HG02852 (cell line): ENCODE measurements around the gene LHX4.
A peak's percentile ranks its signal among the peaks of the same experiment; 100 is the strongest.

Source experiments
- ATAC-seq: cut with Tn5 transposase; IDR thresholded peaks from one replicate; pipeline ENCODE4 v1.9.1; 2021; ENCODE audit warnings: mild to moderate bottlenecking, moderate library complexity; ENCODE audit not compliant: unreplicated experiment

The LHX4 gene

DNA sequence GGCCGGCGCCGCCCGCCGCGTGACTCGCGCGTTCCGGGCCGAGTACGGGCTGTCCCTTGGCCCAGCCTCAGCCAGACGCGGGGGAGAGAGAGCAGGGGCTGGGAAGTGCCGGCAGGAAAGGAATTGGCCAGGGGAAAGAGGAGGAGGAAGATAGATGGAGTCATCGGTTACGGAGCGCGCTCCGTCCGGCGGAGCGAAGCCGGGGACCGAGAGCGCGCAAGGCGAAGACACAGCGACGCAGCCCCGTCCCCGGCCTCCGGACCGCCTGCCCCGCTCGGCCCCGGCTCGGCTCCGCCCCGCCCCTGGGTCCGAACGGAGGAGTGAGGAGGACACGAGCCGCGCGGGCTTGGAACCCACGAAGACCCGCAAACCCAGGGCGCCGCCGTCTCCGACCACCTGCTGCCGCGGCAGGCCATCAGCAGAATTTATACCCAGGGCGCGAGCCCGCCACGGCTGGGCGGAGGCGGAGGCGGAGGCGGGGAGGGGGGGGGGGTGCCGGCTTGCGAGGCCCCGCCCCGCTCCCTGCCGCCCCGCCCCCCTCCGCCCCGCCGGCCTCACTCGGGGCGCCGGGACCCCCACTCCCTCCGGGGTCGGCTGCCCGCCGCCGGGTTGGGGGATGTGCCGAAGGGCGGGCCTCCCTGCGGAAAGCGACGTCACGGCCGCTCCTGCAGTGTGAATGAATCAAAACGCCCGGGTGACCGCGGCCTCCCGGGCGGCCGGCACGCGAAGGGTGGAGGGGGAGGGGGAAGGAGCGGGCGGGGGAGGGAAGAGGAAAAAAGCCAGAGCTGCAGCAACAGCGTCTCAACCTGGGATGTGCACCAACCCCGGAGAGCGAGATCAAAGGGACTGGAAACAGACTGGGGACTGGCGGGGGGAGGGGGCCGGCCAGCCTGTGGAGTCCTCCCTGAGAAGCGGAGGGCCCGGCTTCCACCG is at the start of gene LHX4:
Gene LHX4 (plus strand): TSS at position 782 of the 933 bp plus-strand sequence. CDS start 266 bp downstream, outside the sequence.
- ATAC-seq: peak; percentile 43

DNA sequence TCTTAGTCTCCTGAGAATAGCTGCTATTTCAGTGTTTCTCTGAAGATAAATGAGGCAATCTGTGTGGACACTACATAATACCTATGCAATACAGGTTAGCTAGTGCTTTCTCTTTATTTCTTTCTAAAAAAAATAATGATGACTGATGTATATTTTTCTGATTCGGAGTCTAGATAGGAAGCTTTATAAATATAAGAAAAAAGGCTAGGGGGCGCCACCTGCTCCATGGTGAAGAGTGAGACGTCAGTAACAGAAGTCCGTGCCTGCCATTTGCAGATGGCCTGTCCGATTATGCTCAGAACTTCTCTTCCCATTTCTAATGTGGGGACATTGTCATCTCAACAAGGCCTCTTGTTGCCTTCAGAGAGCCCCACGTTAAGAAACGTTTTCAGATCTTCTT is 49.0 kb upstream of the LHX4 start:
- ATAC-seq: no peak

DNA sequence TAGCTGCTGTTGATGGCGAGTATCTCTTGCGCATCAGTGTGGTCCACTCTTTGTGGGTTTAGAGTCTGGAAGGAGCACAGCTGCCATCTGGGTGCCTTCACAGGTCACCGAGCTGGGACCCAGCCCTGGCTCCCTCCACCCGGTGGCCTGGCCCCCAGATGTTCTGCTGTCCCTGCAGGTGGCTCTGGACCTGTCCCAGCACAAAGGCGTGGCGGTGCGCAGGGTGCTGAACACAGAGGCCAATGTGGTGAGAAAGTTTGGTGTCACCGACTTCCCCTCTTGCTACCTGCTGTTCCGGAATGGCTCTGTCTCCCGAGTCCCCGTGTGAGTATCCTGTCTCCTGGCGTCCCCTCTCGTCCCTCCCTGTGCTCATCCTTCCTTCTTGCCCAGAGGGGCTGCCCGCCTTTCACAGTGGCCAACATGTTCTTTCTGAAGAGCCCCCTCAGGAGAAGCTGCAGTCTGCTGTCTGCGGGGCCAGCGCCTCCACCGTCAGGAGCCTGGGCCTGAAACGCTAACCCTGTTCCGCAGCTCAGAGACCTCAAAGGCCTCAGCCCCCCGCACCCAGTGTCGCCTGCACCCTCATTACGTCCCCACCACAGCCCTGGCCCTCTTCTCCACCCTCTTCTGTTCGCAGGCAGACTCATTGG is 47.9 kb upstream of the LHX4 start:
- ATAC-seq: no peak

DNA sequence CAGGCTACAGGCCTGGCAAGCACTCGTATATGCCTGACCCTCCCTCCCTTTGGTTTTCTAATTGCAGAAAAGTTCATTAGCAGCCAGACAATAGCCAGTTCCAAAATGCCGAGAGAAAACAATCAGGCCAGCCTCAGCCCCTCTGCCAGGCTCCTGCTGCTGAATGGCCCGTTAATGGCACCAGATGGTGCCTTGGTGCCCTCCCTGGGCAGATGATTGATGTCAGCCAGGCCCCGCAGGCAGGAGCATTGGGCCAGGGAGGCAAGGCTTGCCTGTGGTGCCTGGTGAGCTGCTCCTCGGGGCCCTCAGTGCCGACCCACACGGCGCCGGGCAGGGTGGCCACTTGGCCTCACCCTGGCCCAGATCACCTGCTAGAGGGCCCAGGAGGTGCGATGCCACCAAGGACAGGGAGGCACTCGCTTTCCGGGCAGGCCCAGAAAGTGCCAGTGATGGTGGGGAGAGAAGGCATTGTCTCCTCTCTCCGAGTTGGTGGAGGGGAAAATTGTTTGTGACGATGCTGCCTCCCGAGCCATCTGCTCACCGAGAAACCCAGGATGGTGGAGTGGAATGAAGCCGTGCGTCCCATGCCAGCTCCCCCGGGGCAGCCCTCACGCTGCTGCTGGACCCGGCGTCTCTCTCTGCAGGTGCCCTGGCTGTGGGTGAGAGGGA is 47.3 kb upstream of the LHX4 start:
- ATAC-seq: no peak

DNA sequence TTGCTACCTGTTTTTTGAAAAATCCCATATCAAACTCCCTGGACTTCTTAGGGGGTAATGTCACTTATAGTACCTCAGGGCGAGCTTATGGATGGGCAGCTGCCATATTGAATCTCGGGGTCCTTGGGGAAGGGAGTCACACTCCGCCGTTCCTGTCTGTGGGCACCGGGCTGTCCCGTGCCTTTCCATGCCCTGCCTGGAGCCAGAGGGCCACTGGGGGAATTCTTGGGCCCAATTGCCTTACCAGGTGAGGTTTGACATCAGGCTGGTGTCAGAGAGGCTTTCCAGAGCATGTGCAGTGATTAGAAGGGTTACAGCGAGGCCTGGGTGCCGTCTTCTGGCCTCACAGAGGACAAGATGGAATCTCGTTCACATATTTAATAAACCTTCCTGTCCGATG is 46.6 kb upstream of the LHX4 start:
- no peak for ATAC-seq

DNA sequence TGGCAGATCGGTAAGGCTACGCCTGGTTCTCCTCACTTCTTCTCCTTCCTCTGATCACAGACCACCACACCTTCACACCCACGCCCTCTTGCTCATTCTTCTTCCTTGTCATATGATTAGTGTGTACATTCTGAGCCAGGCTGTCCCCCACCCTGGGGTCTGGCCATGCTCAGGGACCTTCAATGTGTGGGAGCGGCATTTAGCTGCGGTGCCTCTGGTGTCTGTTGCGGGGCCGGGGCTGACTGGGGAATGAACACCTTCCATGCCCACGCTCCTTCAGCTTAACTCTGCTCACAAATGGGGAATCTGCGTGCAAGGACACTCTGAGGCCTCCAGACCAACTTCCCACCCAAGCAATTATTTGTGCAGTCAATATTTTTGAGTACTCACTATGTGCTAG is 46.0 kb upstream of the LHX4 start:
- ATAC-seq: no peak

DNA sequence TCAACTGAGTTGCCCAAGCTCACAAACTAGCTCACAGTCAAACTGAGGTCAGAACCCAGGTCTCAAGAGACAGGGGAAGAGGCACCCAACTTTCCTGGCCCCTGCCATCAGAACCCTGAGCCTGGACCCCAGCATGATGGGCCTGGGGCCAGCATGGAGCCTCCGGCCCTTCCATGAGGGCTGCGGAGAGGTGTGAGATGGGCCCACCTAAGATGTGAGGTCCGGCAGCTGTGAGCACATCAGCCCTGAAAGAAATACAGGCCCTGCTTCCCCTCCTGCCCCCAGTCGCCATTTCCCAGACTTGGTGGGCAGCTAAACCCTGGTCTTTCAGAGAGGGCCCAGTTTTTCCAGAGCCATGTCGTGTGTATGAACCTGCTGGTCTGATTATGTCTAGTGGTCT is 44.8 kb upstream of the LHX4 start:
- no peak for ATAC-seq

DNA sequence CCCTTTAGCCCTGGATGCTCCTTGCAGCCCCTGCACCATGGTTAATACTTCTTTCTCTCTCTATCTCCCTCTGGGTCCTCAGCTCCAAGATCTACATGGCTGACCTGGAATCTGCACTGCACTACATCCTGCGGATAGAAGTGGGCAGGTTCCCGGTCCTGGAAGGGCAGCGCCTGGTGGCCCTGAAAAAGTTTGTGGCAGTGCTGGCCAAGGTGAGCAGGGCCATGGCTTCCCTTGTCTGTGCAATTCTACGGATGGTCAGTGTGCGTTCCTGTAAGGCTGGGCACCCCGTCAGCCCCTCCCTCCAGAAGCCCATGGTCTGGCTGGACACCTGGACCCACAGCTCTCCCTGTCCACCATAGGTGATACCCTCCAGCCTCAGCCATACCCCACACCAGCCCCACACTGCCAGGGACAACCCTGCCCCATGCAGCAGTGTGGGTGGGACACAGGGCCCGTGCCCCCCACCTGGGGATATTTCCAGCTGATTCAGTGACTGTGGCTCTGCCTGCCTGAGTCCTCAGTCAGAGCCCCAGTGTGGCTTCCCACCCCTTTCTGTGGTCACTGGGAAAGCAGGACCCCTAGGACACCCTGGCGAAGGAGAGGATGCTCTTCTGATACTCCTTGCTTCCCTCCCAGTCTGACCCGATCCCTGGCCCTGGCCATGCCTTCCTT is 44.0 kb upstream of the LHX4 start:
- no peak for ATAC-seq

DNA sequence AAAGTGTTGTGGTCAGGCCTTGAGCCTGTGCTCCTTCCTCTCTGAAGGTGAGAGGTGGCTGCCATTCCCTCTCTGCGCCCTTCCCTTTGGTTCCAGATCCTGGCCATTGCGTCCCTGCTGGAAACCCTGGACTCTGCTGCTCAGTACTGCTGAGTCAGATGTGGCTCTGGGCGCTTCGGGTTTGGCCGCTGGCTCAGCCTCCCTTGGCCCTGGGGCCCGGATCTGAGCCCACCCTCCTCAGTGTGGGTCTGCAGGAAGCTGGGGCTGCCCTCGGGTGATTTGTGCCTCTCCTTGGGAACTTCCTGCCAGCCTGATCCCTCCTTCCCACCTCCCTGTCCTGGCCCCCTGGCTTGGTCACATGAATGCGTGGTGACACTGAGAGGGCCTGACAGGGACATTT is 43.2 kb upstream of the LHX4 start:
- no peak for ATAC-seq

DNA sequence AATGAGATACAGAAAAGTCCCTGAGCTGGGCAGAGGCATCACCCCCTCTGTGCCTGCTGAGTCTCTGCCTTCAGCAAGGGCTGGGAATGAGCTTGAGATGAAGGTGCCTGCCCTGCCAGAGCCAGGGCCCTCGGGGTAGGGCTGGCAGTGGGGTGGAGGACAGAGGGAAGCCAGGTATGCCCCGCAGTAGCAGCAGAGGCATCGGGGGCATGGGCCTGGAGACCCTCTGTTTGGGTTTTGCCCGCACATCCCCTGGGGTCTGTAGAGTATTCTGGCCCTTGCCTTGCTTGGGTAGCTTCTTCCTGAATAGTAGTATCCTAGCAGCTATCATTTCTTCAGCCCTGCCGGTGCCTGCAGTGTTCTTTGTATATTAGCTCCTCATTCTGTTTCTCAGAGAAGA is 42.4 kb upstream of the LHX4 start:
- ATAC-seq: no peak

DNA sequence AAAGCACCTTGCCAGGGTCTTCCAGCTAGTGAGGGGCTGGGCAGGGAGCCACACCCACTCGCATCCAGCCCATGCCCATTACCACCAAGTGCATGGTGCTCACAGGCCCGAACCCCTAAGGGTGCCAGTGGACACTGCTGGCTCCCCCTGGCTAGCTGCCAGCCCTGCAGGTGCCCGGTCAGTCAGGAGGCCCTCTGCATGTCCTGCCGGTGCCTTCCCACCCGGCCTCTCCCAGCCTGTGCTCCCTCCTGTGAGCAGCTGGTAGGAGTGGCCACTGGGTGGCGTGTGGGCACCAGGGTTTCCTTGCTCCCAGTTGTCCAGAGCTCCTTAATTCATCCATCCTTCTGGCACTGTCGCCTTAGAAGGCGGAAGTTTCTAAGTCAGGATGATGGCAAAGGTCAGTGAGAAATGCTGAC is 42.0 kb upstream of the LHX4 start:
- no peak for ATAC-seq

DNA sequence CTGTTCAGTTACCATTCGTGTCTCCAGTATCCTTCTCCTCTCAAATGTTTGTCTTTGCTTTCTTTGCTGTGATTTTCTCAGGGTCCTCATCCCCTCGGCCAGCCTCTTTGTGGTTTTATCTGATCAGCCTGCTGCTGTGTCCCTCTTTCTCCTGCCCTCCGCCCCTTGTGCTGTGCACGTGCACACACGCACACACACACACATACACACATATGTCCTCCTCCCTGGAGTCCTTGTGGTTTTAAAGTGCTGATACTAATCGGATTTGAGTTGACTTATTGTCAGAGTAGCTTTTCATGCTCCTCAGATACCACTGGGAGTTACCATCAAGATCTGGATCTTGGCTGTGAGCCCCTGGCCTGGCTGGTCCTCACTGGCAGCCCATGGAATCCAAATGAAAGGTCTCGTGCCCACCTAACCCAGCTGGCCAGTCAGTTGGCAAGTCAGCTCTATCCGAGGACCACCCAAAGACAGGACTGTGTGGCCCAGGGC is 41.3 kb upstream of the LHX4 start:
- ATAC-seq: no peak

DNA sequence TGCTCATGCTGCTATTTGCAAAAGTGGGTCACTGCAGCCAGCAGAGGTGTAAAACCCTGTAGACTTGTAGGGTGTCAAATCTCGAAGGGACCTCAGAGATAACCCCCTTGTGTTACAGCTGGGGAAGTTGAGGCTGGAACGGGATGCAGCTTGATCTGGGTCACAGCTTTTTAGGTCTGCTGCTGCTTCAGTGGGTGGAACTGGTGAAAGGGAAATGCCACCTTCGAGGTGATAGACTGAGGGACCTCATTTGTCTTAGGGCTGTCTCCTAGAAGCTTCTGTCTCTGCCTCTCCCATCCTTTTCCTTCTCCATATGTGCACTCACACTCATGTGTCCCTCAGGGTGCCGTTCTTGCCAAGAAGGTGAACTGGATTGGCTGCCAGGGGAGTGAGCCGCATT is 40.0 kb upstream of the LHX4 start:
- no peak for ATAC-seq

DNA sequence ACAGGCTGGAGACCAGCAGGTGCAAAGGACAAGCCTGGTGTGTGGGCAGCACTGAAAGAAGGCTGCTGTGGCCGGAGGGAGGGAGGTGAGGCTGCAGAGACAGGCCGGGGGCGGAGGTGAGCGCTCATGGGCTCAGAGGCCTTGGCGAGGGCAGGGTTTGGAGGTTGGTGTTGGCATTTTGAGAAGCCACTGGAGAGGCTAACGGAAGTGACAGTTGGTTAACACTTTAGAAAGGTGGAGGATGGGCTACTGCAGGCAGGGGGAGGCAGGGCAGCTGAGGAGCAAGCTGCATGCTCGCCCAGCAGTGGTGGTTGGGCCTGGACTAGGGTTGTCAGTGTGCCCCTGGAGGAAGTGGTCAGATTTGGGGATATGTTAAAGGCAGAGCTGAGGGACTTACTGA is 37.9 kb upstream of the LHX4 start:
- no peak for ATAC-seq

DNA sequence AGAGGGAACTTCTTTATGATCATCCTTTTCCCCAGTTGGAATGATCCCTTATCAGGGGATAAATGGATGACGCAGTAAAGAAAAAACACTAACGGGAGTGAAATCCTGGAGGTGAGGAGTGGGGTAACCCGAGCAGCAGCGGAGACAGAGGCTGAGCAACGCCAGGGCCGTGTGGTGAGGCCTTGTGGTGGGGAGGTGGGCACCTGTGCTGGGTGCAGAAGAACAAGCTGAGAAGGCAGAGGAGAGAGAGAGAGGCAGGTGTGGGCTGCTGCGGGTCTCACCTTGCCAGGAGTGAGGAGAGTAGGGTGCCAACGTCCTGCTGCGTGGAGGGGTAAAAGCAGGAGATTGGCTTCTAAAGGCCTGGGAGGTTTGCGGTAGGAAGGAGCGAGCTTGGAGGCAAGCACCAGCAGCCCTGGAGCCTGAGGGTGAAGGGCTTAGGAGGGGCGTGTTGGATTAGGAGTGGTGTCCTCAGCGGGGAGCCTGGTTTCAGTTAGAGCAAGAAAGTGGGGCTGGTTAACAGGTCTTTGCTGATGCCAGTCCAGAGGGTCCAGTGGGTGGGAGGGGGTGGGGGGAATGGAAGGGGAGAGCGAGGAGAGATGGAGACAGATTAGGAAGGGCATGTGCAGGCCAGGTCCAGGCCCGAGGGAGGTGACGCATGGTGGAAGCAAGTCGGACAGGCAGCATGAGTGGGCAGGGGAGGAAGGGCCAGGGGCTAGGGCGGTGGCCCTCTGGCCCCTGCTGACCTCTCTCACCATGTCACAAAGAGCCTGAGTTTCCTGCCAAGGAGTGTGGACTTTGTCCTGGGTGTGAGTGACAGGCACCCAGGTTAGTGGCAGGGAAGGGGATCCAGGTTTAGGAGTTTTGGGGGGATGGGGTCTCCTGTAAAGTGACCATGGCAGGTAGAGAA is 36.7 kb upstream of the LHX4 start:
- ATAC-seq: no peak

DNA sequence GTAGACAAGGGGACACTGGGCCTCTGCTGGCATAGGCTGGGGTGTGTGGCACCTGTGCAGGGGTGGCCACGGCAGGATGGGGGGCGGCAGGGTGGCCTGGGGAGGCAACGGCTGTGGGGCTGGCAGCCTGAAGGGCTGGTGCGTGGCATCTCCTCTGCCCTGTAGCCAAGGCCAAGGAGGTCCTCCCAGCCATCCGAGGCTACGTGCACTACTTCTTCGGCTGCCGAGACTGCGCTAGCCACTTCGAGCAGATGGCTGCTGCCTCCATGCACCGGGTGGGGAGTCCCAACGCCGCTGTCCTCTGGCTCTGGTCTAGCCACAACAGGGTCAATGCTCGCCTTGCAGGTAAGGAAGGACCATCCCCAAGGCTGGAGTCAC is 36.0 kb upstream of the LHX4 start:
- no peak for ATAC-seq

DNA sequence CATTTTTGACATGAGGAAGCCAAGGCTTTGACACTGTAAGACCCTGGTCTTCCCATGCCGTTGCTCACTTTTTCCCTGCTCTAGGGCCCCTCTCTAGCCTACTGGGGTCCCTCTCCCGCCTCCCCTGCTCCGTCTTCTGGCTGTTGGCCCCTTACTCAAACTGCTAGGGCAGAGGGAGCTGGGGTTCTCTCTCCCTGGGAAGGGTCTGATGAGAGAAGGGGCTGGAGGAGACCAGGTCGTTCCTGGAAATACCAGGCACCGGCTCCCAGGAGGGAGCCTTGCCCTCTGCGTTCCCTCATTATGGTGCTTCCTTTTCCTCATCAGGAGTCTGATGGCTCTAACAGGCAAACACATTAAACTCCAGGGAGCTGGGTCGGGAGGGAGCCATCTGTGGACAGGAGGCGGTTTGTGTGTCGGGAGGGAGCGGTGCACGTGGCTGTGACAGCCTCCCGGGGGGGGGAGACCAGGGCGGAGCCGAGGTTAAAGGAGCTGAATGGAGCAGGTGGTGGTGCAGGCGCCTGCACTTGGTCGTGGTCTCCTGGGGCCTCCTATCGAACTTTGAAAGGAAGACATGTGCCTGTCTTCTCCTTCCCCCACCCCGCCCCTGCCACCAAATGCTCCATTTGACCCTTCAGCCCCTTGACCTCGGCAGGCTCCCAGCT is 35.4 kb upstream of the LHX4 start:
- no peak for ATAC-seq

DNA sequence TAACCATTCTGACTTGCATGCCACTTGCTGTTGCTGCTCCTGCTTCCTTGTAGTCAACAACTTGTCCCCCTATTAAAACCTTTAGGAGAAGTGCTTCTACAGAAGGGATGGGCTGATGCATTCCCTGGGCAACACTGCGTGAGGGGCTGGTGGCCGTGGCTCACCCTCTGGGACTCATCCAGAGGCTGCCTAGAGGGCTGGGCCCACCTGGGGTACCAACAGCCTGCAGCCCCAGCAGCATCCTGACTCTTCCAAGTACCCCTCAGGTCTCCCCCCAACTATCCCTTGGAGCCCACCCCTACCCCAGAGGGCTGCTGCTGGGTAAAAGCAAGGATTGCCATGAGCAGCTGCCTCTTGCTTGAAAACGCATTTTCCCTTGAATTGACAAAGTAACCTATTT is 34.7 kb upstream of the LHX4 start:
- no peak for ATAC-seq

DNA sequence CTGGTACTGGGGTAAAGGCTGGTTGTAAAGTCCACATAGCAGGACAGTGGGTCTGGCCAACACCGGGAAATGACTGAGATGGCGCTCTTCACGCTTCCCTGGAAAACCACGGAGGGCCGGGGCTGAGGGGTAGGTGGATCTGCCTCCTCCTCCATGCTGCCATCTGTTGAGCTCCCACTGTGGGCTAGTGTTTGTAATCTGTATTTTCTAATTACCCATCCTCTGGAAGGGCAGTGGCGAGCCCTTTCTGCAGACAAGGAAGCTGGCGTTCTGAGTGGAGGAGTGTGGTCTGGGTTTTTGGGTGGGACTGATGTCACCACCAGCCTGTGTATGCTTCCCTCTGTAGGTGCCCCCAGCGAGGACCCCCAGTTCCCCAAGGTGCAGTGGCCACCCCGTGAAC is 34.1 kb upstream of the LHX4 start:
- ATAC-seq: no peak
